ENCODE measurements around the gene PPP3CA. TPM values are rescaled to one million over a fixed set of nuclear protein-coding genes. Genes with fewer than 3 reads are reported as not detected.

PPP3CA gene
- total RNA-seq, 2 donors from 2014 or later: 71.3 to 142 TPM

DNA sequence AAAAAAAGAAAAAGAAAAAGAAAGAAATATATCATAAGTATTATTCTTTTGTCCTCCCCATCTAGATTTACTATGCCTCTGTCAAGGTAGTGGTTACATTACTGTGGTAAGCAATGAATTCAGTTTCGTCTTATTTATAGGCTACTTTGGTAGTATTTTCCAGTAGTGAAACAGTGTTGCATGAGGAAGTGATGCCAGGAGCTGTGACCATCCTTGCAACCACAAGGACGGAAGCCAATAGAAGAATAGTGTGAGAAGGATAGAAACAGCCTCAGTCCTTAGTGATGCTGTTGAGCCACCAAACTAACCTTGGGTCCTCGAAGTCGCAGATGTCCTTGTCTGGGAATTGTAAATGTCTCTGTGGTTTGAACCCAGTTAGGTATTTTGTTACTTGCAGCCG is 328.5 kb downstream of the PPP3CA start:
- H3K4me1 ChIP-seq (replicated peaks): no peaks in the 10 kb centered on the region

DNA sequence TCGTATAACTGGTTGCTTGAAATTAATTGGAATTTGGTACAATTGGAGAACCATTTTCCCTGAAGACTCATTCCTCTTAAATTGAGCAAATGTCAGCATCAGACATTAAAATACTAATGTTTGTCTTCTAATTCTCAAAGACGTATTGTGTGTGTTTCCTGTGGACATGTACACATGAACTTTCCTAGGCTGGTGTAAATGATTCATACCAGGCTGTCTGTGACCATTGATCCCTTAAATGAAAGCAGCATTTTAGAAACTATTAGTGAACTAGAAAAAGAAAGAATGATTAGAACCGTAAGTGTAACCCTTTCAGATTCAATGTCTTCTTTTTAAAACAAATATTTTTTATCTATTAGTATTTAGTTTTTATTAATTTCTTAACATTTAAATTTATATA is 332.9 kb downstream of the PPP3CA start:
- H3K27me3 ChIP-seq (replicated peaks; ENCODE audit: insufficient read depth): no peaks in the 10 kb centered on the region
- WGBS: 79% methylated on average over 3 of the region's 3 CpGs
- H3K9me3 ChIP-seq: no peaks in the 10 kb centered on the region
- DNase-seq (ENCODE audit: low spot score): no peak
- H3K4me1 ChIP-seq (replicated peaks): no peaks in the 10 kb centered on the region
- intact Hi-C loops (cut with DNase I): no loop called here
- no peak overlapping the region for H3K4me3 ChIP-seq
- TF ChIP-seq POLR2A (IDR thresholded peaks at IDR 0.05) (no peak), POLR2AphosphoS5 (IDR thresholded peaks at IDR 0.05) (no peak)
- TF ChIP-seq, protein P1, sequence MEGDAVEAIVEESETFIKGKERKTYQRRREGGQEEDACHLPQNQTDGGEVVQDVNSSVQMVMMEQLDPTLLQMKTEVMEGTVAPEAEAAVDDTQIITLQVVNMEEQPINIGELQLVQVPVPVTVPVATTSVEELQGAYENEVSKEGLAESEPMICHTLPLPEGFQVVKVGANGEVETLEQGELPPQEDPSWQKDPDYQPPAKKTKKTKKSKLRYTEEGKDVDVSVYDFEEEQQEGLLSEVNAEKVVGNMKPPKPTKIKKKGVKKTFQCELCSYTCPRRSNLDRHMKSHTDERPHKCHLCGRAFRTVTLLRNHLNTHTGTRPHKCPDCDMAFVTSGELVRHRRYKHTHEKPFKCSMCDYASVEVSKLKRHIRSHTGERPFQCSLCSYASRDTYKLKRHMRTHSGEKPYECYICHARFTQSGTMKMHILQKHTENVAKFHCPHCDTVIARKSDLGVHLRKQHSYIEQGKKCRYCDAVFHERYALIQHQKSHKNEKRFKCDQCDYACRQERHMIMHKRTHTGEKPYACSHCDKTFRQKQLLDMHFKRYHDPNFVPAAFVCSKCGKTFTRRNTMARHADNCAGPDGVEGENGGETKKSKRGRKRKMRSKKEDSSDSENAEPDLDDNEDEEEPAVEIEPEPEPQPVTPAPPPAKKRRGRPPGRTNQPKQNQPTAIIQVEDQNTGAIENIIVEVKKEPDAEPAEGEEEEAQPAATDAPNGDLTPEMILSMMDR (IDR thresholded peaks at IDR 0.05): no peak
- no peak overlapping the region for H3K27ac ChIP-seq
- H3K36me3 ChIP-seq: no peaks in the 10 kb centered on the region

More for the DNA sequence above, 328.5 kb downstream of the PPP3CA start:
- no peak overlapping the region for H3K4me3 ChIP-seq
- no peak for DNase-seq (ENCODE audit: low spot score)
- H3K9me3 ChIP-seq: no peaks in the 10 kb centered on the region
- intact Hi-C loops (cut with DNase I): no loop called here
- H3K36me3 ChIP-seq: no peaks in the 10 kb centered on the region
- no peaks in the 10 kb centered on the region for H3K27me3 ChIP-seq (replicated peaks; ENCODE audit: insufficient read depth)
- TF ChIP-seq, protein P1 (IDR thresholded peaks at IDR 0.05): no peak
- TF ChIP-seq POLR2A (IDR thresholded peaks at IDR 0.05) (no peak), POLR2AphosphoS5 (IDR thresholded peaks at IDR 0.05) (no peak)
- H3K27ac ChIP-seq: no peak overlapping the region
- WGBS: 87% methylated on average over 5 of the region's 5 CpGs

DNA sequence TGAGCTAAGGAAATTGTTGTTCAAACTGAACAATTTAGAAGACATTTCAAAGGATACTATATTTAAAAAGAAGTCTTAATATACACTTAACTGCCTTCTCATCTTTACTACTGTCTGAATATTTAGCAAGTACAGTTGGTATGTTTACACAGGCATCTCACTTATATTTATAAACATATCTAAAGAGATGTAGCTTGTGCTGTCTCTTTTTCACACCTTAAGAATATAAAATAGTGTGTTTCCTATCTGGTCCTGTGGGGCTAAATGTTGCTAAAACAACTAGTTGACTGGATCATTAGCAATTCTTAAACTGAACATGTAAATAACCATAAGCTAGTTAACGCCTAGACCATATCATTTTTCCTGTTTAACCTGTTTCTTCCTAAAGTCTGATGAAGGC is 336.3 kb downstream of the PPP3CA start:
- Histone ChIP-seq H3K36me3 (no peaks in the 10 kb centered on the region), H3K27ac (no peak overlapping the region), H3K9me3 (no peaks in the 10 kb centered on the region), H3K27me3 (replicated peaks; ENCODE audit: insufficient read depth) (no peaks in the 10 kb centered on the region), H3K4me1 (replicated peaks) (no peaks in the 10 kb centered on the region), H3K4me3 (no peak overlapping the region)
- 62% methylated on average over 1 of the region's 1 CpG for WGBS
- TF ChIP-seq, protein P1 (IDR thresholded peaks at IDR 0.05): no peak
- TF ChIP-seq POLR2A (IDR thresholded peaks at IDR 0.05): no peak
- no peak for TF ChIP-seq POLR2AphosphoS5 (IDR thresholded peaks at IDR 0.05)
- DNase-seq (ENCODE audit: low spot score): no peak
- intact Hi-C loops (cut with DNase I): no loop called here

DNA sequence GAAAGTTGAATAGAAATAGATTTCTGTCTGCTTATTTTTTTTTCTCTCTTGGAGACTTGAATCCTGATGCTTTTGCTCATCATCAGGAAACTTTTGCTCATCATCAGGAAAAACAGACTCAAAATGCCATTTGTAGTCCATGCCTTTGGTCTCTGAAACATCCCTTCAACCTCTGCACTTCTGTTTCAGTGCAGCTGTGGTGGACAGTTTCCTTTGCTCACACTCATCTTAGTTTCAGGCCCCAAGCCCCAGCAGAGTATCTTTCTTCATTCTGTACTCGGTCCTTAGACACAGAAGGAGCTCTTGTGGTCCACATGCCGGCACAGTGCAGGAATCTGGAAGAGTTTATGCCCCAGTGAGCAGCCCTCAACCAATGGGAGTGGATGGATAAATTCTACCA is 337.9 kb downstream of the PPP3CA start:
- Histone ChIP-seq H3K9me3 (no peaks in the 10 kb centered on the region), H3K27ac (no peak overlapping the region), H3K4me1 (replicated peaks) (no peaks in the 10 kb centered on the region), H3K27me3 (replicated peaks; ENCODE audit: insufficient read depth) (no peaks in the 10 kb centered on the region), H3K36me3 (no peaks in the 10 kb centered on the region), H3K4me3 (no peak overlapping the region)
- intact Hi-C loops (cut with DNase I): no loop called here
- DNase-seq (ENCODE audit: low spot score): no peak
- TF ChIP-seq POLR2A (IDR thresholded peaks at IDR 0.05) (no peak), POLR2AphosphoS5 (IDR thresholded peaks at IDR 0.05) (no peak)
- TF ChIP-seq, protein P1 (IDR thresholded peaks at IDR 0.05): no peak
- WGBS: 73% methylated on average over 2 of the region's 2 CpGs

DNA sequence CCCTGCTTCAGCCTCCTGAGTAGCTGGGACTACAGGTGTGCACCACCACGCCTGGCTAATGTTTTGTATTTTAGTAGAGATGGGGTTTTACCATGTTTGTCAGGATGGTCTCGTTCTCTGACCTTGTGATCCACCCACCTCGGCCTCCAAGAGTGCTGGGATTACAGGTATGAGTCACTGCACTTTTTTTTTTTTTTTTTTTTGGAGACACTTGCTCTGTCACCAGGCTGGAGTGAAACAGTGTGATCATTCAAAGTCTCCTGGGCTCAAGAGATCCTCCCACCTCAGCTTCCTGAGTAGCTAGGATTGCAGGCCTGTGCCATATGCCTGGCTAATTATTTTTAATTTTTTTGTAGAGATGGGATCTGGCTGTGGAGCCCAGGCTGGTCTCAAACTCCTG is 338.8 kb downstream of the PPP3CA start:
- intact Hi-C loops (cut with DNase I): no loop called here
- DNase-seq (ENCODE audit: low spot score): no peak
- no peaks in the 10 kb centered on the region for H3K4me1 ChIP-seq (replicated peaks)
- WGBS: 90% methylated on average over 3 of the region's 3 CpGs
- TF ChIP-seq POLR2AphosphoS5 (IDR thresholded peaks at IDR 0.05) (no peak), POLR2A (IDR thresholded peaks at IDR 0.05) (no peak)
- TF ChIP-seq, protein P1 (IDR thresholded peaks at IDR 0.05): no peak
- H3K36me3 ChIP-seq: no peaks in the 10 kb centered on the region
- H3K9me3 ChIP-seq: no peaks in the 10 kb centered on the region
- no peak overlapping the region for H3K4me3 ChIP-seq
- no peak overlapping the region for H3K27ac ChIP-seq
- no peaks in the 10 kb centered on the region for H3K27me3 ChIP-seq (replicated peaks; ENCODE audit: insufficient read depth)
